GM23338 (cell line): ENCODE data around the gene DNAJC27. TPM values are rescaled to one million over a fixed set of nuclear protein-coding genes. Genes with fewer than 3 reads are reported as not detected.
A peak's percentile ranks its signal among the peaks of the same experiment; 100 is the strongest.

Source experiments
- ATAC-seq: fragments of 200-7000 bp; cut with Tn5 transposase; 3 replicates; pipeline ENCODE4 v1.9.1; 2020
- DNase-seq: peaks from one replicate; pipeline ENCODE4 v3.0.0-alpha.2; 2015; ENCODE audit warnings: low spot score
- H2AFZ ChIP-seq: fragments of 200-600 bp; sonication (generic); 2 replicates; pipeline ENCODE4 v1.8.0; 2016; ENCODE audit warnings: antibody characterized with exemption, mild to moderate bottlenecking, moderate library complexity
- H3F3A ChIP-seq: fragments of 200-600 bp; sonication (generic); replicated peaks from 2 replicates; pipeline ENCODE4 v1.8.0; 2017; ENCODE audit warnings: antibody characterized with exemption, mixed run types, low read depth
- H3K27ac ChIP-seq: fragments of 200-600 bp; sonication (generic); 2 replicates; pipeline ENCODE4 v1.6.1; 2016; ENCODE audit warnings: low read depth
- H3K27me3 ChIP-seq: fragments of 200-600 bp; sonication (generic); 2 replicates; pipeline ENCODE4 v1.8.0; 2016; ENCODE audit warnings: mild to moderate bottlenecking, mixed run types, moderate library complexity; ENCODE audit not compliant: insufficient read depth
- H3K36me3 ChIP-seq: fragments of 200-600 bp; sonication (generic); 2 replicates; pipeline ENCODE4 v1.8.0; 2016; ENCODE audit warnings: mild to moderate bottlenecking; ENCODE audit not compliant: insufficient read depth
- H3K4me1 ChIP-seq: fragments of 200-600 bp; sonication (generic); 2 replicates; pipeline ENCODE4 v1.8.0; 2016; ENCODE audit warnings: mild to moderate bottlenecking, moderate library complexity; ENCODE audit not compliant: insufficient read depth
- H3K4me2 ChIP-seq: fragments of 200-600 bp; sonication (generic); 2 replicates; pipeline ENCODE4 v1.7.1; 2017; ENCODE audit warnings: mixed run types
- H3K4me3 ChIP-seq: fragments of 200-600 bp; sonication (generic); 2 replicates; pipeline ENCODE4 v1.6.1; 2016; ENCODE audit warnings: mixed run types
- H3K79me2 ChIP-seq: fragments of 200-600 bp; sonication (generic); replicated peaks from 2 replicates; pipeline ENCODE4 v1.8.0; 2017; ENCODE audit warnings: mild to moderate bottlenecking; ENCODE audit not compliant: insufficient read depth
- H3K9me2 ChIP-seq: fragments of 200-600 bp; sonication (generic); 2 replicates; pipeline ENCODE4 v1.8.0; 2017; ENCODE audit not compliant: insufficient read depth
- H4K20me1 ChIP-seq: fragments of 200-600 bp; sonication (generic); replicated peaks from 2 replicates; pipeline ENCODE4 v1.8.0; 2017; ENCODE audit warnings: mild to moderate bottlenecking; ENCODE audit not compliant: insufficient read depth
- H3K27ac Mint-ChIP-seq: 2 replicates; pipeline ENCODE4 v1.8.0; 2020; ENCODE audit warnings: inconsistent platforms, mild to moderate bottlenecking, moderate library complexity, mixed read lengths
- H3K27me3 Mint-ChIP-seq: 3 replicates; pipeline ENCODE4 v1.8.0; 2022; ENCODE audit warnings: low read depth, mild to moderate bottlenecking, moderate library complexity, mixed read lengths, inconsistent platforms; ENCODE audit not compliant: insufficient read depth, poor library complexity
- H3K36me3 Mint-ChIP-seq: 3 replicates; pipeline ENCODE4 v1.8.0; 2021; ENCODE audit warnings: low read depth, mild to moderate bottlenecking, inconsistent platforms, moderate library complexity, mixed read lengths
- H3K4me1 Mint-ChIP-seq: 3 replicates; pipeline ENCODE4 v1.8.0; 2020; ENCODE audit warnings: mild to moderate bottlenecking, inconsistent platforms, mixed read lengths
- H3K4me3 Mint-ChIP-seq: 3 replicates; pipeline ENCODE4 v1.8.0; 2021; ENCODE audit warnings: moderate library complexity, mild to moderate bottlenecking, inconsistent platforms, mixed read lengths
- H3K9me3 Mint-ChIP-seq: 3 replicates; pipeline ENCODE4 v1.8.0; 2020; ENCODE audit warnings: moderate library complexity, mild to moderate bottlenecking, inconsistent platforms, mixed read lengths
- CREB1 ChIP-seq: fragments of 250-450 bp; sonication (Bioruptor Pico); IDR thresholded peaks from 2 replicates; pipeline ENCODE4 v1.5.0; 2020; ENCODE audit warnings: low read depth, mild to moderate bottlenecking, moderate library complexity
- EZH2 ChIP-seq: fragments of 200-600 bp; sonication (generic); IDR thresholded peaks from one replicate; pipeline ENCODE4 v1.8.0; 2017; ENCODE audit warnings: antibody characterized with exemption, mild to moderate bottlenecking, low read depth; ENCODE audit not compliant: unreplicated experiment
- JUNB ChIP-seq: IDR thresholded peaks from one replicate; pipeline ENCODE4 v1.6.1; 2016; ENCODE audit warnings: antibody characterized with exemption; ENCODE audit not compliant: unreplicated experiment
- NANOG ChIP-seq: IDR thresholded peaks from 2 replicates; pipeline ENCODE4 v1.6.1; 2016; ENCODE audit warnings: antibody characterized with exemption, borderline replicate concordance
- STAT1 ChIP-seq: IDR thresholded peaks from one replicate; pipeline ENCODE4 v1.6.1; 2016; ENCODE audit warnings: antibody characterized with exemption; ENCODE audit not compliant: unreplicated experiment
- ZNF114 ChIP-seq: fragments of 250-450 bp; sonication (Bioruptor Pico); IDR thresholded peaks from 2 replicates; pipeline ENCODE4 v1.5.0; 2020; ENCODE audit warnings: mild to moderate bottlenecking, moderate library complexity
- ZNF331 ChIP-seq: fragments of 250-450 bp; sonication (Bioruptor Pico); IDR thresholded peaks from 2 replicates; pipeline ENCODE4 v1.5.0; 2020; ENCODE audit warnings: low read depth, mild to moderate bottlenecking, moderate library complexity
- polyA plus RNA-seq: library from polyadenylated mRNA; unstranded; fragments of >200 nt; fragmentation: Nextera tagmentation; extraction: Ambion mirVana; gene quantifications from 2 replicates; pipeline ENCODE4 v1.2.1, GENCODE V29; 2016
- total RNA-seq: library from RNA; depleted of rRNA; stranded (reverse); fragments of >200 nt; shearing (Covaris generic); gene quantifications from 2 replicates; pipeline ENCODE4 v1.2.3, GENCODE V29; 2014
- TF ChIP-seq, protein P1 (sequence below): fragments of 250-450 bp; sonication (Bioruptor Pico); IDR thresholded peaks from 2 replicates; pipeline ENCODE4 v1.5.0; 2020; ENCODE audit warnings: mild to moderate bottlenecking, moderate library complexity

The DNAJC27 gene
- total and polyA plus RNA-seq, 2 experiments from 2014 or later = 2.4 to 2.6 TPM

DNA sequence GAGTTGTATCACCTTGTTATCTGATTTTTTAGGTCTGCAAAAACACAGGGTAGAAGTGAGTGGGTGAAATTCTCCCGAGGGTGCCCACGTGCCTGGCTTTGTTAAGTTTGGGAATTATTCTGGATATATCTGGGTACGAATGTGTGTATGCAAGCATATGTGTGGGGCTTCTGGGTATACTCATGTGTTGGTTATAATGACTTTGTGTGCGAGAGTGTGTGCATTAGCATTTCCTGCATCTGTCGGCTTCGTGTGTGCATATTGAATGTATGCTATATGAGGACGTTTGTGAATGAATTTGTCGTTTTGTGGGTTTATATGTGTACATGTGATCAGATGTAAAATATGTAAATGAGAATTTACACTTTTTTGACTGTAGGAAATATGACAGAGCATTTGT, 13.8 kb upstream of the DNAJC27 start:
- DNase-seq (no peak), ATAC-seq (no peak)
- Mint-ChIP-seq H3K9me3 (no peaks in the 10 kb centered on the region; the same call in 1 of the 3 replicates), H3K36me3 (no peaks in the 10 kb centered on the region), H3K27ac (no peak overlapping the region), H3K4me3 (no peak overlapping the region), H3K4me1 (no peaks in the 10 kb centered on the region; the same call in 2 of the 3 replicates), H3K27me3 (no peaks in the 10 kb centered on the region)
- no peaks in the 10 kb centered on the region for H4K20me1 ChIP-seq
- no peak overlapping the region for H3K4me2 ChIP-seq
- H3F3A ChIP-seq = no peaks in the 10 kb centered on the region
- no peaks in the 10 kb centered on the region; the same call in 1 of the 2 replicates for H3K4me1 ChIP-seq
- H3K9me2 ChIP-seq = no peaks in the 10 kb centered on the region; the same call in 1 of the 2 replicates
- H3K27ac ChIP-seq = no peak overlapping the region
- H3K4me3 ChIP-seq = no peak overlapping the region
- H2AFZ ChIP-seq = peak overlapping the region; percentile 78; the same call in 1 of the 2 replicates
- no peaks in the 10 kb centered on the region for H3K79me2 ChIP-seq
- H3K36me3 ChIP-seq = no peaks in the 10 kb centered on the region
- TF ChIP-seq EZH2 = no peak
- TF ChIP-seq, protein P1, sequence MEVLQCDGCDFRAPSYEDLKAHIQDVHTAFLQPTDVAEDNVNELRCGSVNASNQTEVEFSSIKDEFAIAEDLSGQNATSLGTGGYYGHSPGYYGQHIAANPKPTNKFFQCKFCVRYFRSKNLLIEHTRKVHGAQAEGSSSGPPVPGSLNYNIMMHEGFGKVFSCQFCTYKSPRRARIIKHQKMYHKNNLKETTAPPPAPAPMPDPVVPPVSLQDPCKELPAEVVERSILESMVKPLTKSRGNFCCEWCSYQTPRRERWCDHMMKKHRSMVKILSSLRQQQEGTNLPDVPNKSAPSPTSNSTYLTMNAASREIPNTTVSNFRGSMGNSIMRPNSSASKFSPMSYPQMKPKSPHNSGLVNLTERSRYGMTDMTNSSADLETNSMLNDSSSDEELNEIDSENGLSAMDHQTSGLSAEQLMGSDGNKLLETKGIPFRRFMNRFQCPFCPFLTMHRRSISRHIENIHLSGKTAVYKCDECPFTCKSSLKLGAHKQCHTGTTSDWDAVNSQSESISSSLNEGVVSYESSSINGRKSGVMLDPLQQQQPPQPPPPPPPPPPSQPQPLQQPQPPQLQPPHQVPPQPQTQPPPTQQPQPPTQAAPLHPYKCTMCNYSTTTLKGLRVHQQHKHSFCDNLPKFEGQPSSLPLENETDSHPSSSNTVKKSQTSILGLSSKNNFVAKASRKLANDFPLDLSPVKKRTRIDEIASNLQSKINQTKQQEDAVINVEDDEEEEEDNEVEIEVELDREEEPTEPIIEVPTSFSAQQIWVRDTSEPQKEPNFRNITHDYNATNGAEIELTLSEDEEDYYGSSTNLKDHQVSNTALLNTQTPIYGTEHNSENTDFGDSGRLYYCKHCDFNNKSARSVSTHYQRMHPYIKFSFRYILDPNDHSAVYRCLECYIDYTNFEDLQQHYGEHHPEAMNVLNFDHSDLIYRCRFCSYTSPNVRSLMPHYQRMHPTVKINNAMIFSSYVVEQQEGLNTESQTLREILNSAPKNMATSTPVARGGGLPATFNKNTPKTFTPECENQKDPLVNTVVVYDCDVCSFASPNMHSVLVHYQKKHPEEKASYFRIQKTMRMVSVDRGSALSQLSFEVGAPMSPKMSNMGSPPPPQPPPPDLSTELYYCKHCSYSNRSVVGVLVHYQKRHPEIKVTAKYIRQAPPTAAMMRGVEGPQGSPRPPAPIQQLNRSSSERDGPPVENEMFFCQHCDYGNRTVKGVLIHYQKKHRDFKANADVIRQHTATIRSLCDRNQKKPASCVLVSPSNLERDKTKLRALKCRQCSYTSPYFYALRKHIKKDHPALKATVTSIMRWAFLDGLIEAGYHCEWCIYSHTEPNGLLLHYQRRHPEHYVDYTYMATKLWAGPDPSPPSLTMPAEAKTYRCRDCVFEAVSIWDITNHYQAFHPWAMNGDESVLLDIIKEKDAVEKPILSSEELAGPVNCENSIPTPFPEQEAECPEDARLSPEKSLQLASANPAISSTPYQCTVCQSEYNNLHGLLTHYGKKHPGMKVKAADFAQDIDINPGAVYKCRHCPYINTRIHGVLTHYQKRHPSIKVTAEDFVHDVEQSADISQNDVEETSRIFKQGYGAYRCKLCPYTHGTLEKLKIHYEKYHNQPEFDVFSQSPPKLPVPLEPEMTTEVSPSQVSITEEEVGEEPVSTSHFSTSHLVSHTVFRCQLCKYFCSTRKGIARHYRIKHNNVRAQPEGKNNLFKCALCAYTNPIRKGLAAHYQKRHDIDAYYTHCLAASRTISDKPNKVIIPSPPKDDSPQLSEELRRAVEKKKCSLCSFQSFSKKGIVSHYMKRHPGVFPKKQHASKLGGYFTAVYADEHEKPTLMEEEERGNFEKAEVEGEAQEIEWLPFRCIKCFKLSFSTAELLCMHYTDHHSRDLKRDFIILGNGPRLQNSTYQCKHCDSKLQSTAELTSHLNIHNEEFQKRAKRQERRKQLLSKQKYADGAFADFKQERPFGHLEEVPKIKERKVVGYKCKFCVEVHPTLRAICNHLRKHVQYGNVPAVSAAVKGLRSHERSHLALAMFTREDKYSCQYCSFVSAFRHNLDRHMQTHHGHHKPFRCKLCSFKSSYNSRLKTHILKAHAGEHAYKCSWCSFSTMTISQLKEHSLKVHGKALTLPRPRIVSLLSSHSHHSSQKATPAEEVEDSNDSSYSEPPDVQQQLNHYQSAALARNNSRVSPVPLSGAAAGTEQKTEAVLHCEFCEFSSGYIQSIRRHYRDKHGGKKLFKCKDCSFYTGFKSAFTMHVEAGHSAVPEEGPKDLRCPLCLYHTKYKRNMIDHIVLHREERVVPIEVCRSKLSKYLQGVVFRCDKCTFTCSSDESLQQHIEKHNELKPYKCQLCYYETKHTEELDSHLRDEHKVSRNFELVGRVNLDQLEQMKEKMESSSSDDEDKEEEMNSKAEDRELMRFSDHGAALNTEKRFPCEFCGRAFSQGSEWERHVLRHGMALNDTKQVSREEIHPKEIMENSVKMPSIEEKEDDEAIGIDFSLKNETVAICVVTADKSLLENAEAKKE (CRISPR knock-in tag) = no peak
- no peak for TF ChIP-seq CREB1 (CRISPR knock-in tag)
- no peak for TF ChIP-seq ZNF114 (CRISPR knock-in tag)
- no peak for TF ChIP-seq NANOG
- TF ChIP-seq ZNF331 (CRISPR knock-in tag) = no peak
- TF ChIP-seq JUNB = no peak
- TF ChIP-seq STAT1 = no peak
- no peaks in the 10 kb centered on the region for H3K27me3 ChIP-seq
